ENCODE measurements around the gene TMEM41A. TPM values are rescaled to one million over a fixed set of nuclear protein-coding genes. Genes with fewer than 3 reads are reported as not detected.

The TMEM41A gene
- total and polyA plus RNA-seq, 12 donors = 8.7 to 12.7 (median 10.7) TPM

GRCh38 chr3:185490241-185490640 lies 8.6 kb downstream of the TMEM41A start:
- no peak for DNase-seq
- Histone ChIP-seq H3K36me3 (peaks cover 0 to 100% (median 36%) of the 10 kb centered on the region in 9 donors), H3K27ac (no peak overlapping the region), H3K27me3 (no peaks in the 10 kb centered on the region), H3K9me3 (no peaks in the 10 kb centered on the region), H3K4me1 (no peaks in the 10 kb centered on the region), H3K4me3 (no peak overlapping the region)
- no peak for ATAC-seq
- intact Hi-C loops (cut with DNase I) = loop anchor here in 1 of 10 donors (10.0 kb wide), 1 partner anchor 95 kb away; the partner anchor contains the start of gene SENP2
- 93 to 95% methylated on average over 4 of the region's 4 CpGs for WGBS, 2 donors
- TF ChIP-seq CTCF (IDR thresholded peaks at IDR 0.05) = no peak

- Histone ChIP-seq H3K36me3 (peaks cover 0 to 99% (median 34%) of the 10 kb centered on the region in 9 donors), H3K9me3 (no peaks in the 10 kb centered on the region), H3K4me3 (no peak overlapping the region), H3K4me1 (no peaks in the 10 kb centered on the region), H3K27me3 (no peaks in the 10 kb centered on the region), H3K27ac (no peak overlapping the region)
- DNase-seq (no peak), ATAC-seq (no peak)
- WGBS, 2 donors = 86 to 91% methylated on average over 3 of the region's 3 CpGs
- intact Hi-C loops (cut with DNase I) = no loop called here
- no peak for TF ChIP-seq CTCF (IDR thresholded peaks at IDR 0.05)
Observed at GRCh38 chr3:185489462-185489861, 9.4 kb downstream of the TMEM41A start.

- peaks cover 0 to 95% (median 30%) of the 10 kb centered on the region in 9 donors for H3K36me3 ChIP-seq
Observed at GRCh38 chr3:185488465-185488864, 10.4 kb downstream of the TMEM41A start.

GRCh38 chr3:185486394-185486793 lies 12.4 kb downstream of the TMEM41A start:
- H3K9me3 ChIP-seq = no peaks in the 10 kb centered on the region
- intact Hi-C loops (cut with DNase I) = no loop called here
- H3K4me3 ChIP-seq = no peak overlapping the region
- H3K27ac ChIP-seq = no peak overlapping the region
- peaks cover 0 to 96% (median 29%) of the 10 kb centered on the region in 9 donors for H3K36me3 ChIP-seq
- no peaks in the 10 kb centered on the region for H3K27me3 ChIP-seq
- ATAC-seq = no peak
- DNase-seq = no peak
- no peak for TF ChIP-seq CTCF (IDR thresholded peaks at IDR 0.05)
- WGBS, 2 donors = 94 to 96% methylated on average over 5 of the region's 5 CpGs
- H3K4me1 ChIP-seq = no peaks in the 10 kb centered on the region

More at GRCh38 chr3:185488465-185488864, 10.4 kb downstream of the TMEM41A start:
- Histone ChIP-seq H3K4me1 (no peaks in the 10 kb centered on the region), H3K9me3 (no peaks in the 10 kb centered on the region), H3K4me3 (no peak overlapping the region), H3K27ac (no peak overlapping the region), H3K27me3 (no peaks in the 10 kb centered on the region)
- intact Hi-C loops (cut with DNase I) = no loop called here
- WGBS, 2 donors = 83 to 92% methylated on average over 5 of the region's 5 CpGs
- ATAC-seq (no peak), DNase-seq (no peak)
- no peak for TF ChIP-seq CTCF (IDR thresholded peaks at IDR 0.05)
